Effector CD4-positive, alpha-beta T cell (primary cell): ENCODE measurements around the gene PEX11G.

ENCODE experiments used
- DNase-seq: peaks from one replicate; pipeline ENCODE4 v3.0.0-alpha.2; 2020

PEX11G gene

DNA sequence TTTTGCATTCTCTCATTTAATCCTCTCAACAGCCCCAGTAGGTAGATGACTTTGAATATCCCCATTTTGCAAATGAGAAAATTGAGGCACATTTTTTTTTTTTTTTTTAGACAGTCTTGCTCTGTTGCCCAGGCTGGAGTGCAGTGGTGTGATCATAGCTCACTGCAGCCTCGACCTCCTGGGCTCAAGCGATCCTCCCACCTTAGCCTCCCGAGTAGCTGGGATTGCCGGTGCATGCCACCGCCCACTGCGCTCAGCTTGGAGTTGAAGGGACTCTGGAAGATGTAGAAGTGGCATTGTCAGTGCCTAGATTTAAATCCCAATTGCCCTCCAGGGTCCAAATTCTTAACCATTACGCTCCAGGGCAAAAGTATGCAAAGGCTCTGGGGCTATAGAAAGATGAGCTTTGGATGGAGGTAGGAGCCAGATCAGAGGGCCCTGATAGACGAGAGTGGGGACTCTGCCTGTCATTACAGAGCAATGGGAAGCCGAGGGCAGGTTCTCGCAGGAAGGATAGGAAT, 32.8 kb upstream of the PEX11G start:
- DNase-seq, result no peak

DNA sequence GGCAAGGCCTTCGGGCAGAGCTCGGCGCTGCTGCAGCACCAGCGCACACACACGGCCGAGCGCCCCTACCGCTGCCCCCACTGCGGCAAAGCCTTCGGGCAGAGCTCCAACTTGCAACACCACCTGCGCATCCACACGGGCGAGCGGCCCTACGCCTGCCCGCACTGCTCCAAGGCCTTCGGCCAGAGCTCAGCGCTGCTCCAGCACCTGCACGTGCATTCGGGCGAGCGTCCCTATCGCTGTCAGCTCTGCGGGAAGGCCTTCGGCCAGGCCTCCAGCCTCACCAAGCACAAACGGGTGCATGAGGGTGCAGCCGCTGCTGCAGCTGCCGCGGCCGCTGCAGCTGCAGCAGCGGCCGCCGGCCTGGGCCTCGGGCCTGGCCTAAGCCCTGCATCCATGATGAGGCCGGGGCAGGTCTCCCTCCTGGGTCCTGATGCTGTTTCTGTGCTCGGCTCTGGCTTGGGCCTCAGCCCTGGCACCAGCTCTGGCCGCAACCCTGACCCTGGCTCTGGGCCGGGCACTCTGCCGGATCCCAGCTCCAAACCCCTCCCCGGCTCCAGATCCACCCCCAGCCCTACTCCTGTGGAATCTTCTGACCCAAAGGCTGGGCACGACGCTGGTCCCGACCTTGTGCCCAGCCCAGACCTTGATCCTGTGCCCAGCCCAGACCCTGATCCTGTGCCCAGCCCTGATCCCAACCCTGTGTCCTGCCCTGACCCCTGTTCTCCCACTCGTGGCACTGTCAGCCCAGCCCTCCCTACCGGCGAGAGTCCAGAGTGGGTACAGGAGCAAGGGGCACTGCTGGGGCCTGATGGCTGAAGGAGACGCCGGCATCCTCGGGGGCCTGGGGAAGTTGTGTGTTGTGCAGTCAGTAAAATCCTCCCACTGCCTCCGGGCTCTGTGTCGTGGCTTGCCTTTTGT, 31.6 kb upstream of the PEX11G start:
- no peak for DNase-seq

DNA sequence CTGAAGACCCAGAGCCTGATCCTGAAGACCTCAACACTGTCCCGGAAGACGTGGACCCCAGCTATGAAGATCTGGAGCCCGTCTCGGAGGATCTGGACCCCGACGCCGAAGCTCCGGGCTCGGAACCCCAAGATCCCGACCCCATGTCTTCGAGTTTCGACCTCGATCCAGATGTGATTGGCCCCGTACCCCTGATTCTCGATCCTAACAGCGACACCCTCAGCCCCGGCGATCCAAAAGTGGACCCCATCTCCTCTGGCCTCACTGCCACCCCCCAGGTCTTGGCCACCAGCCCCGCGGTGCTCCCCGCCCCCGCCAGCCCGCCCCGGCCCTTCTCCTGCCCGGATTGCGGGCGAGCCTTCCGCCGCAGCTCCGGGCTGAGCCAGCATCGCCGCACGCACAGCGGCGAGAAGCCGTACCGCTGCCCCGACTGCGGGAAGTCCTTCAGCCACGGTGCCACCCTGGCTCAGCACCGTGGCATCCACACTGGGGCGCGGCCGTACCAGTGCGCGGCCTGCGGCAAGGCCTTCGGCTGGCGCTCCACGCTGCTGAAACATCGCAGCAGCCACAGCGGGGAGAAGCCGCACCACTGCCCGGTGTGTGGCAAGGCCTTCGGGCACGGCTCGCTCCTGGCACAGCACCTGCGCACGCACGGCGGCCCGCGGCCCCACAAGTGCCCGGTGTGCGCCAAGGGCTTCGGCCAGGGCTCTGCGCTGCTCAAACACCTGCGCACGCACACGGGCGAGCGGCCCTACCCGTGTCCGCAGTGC, 30.7 kb upstream of the PEX11G start:
- no peak for DNase-seq

DNA sequence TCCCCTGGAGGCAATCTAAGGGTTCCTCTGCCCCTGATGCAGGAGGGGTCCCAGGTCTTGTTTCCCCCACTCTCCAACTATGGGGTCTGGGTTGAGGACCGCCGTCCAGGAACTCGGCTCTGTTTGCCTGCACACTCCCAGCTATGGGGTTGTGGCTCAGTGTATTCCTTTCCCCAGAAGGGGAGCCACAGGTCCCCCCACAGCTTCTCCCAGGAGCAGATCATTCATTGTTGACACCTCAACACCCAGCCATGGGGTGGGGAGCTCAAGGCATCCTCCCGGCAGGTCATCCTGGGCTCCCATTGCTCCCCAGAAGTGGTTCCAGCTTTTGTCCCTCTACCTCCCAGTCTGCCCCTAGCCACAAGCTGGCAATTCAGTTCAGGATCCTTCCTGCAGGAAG, 28.0 kb upstream of the PEX11G start:
- no peak for DNase-seq

DNA sequence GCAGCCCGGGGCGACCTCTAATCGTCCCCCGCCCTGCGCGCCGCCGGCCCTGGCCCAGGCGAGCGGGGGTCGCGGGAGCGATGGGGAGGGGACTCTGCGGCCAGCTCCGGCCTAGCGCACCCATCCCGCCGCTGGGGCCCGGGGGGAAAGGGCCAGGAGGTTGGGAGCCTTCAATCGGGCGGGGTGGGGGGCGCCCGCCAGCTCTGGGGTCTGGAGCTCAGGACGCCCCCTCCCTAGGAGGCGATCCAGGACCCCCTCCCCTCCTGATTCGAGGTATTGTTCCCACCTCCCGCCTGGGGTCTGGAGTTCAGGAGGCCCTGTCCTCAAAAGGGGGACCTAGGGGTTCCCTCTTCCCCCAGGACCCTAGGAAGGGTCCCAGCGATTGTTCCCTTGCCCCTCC, 27.5 kb upstream of the PEX11G start:
- DNase-seq, result no peak

DNA sequence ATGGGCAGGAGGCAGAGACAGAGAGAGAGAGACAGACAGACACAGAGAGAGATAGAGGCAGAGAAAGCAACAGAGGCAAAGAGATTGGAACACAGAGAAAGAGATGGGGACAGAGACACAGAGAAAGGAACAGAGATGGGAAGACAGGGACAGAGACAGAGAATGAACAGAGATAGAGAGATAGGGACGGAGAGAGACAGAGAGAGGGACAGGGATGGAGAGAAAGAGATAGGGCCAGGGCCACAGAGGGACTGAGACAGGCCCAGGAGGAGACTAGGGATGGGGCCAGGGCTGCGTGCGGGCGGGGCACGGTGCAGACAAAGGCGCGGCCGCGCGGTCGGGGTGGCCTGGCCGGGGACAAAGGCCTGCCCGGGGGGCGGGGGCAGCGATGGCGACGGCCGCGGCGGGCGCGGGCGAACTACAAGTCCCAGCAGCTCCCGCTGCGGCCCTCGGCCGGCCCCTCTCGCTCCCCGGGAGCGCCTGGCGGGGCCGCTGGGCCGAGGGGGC, 26.9 kb upstream of the PEX11G start, which contains the start of gene ZNF358:
TSS of gene ZNF358 (plus strand) at position 459 of the 507 bp plus-strand sequence. CDS start 3,140 bp downstream, outside the sequence.
- DNase-seq, result no peak

DNA sequence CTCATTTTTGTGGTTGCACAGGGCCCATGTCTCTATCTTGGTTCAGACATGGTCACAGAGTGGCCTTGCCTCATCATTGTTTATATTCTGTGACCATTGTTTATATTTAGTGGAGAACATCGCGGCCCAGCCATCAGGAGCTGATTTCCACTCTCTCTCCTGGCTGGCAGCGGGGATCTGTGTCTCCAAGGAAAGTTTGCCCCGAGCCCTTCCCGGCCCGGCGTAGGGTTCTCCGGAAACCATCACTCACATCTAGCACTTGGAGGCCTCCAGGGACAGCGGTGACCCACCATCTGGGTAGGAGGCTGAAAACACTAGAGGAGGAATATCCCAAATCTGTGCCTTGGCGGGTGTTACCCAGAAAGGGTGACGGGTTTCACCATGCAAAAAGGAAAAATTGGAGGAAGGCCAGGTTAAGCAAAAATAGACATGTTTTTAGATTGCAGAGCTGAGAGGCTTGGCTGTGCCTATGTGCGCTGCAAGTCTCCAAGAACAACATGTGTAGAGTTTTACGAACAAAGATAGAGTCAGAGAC, 26.3 kb upstream of the PEX11G start:
- no peak for DNase-seq

DNA sequence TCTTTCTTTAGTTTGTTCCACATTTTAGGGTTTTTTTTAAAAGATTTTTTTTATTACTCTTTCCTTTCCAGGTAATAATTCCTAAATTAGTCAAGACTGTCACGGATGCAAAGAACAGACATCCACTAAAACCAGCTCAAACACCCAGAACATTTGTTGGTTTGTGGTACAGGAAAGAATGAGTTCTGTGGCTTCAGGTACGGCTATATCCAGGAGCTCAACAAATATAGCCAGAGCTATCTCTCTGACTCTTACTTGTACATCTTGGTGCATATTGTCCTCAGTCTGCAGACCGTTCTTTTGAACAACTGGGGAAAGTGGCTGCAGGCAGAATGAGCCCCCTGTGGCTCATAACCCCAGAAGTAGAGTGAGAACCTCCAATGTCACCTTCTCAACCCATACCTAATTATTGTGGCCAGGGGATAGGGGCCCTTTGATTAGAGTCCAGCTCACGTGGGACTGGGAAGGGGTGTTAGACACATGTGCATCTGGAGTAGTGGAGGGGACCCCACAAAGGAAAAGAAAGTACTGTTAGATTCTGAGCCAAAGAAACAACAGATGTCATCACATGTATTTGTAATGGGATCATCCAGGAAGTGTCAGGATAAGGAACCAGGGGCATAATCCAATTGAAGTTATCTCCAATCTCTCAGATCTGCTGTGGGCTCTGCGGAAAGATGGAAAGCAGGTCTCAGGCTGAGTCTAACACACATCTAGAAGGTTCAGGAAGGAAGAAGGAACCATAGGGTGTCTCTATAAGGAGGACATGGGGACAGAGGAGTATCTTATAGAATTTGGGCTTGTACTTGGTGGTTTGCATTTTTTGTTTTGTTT, 25.2 kb upstream of the PEX11G start:
- DNase-seq, result no peak

DNA sequence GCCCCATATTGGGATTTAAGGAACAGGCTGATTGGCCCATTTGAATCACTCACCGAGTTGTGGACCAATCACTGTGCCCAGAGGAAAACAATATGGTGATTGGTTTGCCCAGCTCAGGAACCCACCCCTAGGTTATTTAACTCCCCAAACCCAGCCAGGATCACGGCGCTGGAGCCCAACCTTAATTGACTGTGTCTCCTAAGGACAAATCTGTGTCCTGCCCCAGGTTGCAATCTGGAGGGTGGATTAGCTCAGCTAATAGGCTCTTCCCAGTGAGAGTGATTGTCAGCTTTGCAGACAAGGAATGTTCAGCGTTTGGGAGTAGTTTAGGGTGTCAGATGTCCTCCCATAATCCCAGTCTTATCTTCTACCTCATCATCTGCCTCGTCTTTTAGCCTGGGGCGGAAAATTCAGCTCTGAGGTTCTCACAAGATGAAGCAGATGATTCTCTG, 23.6 kb upstream of the PEX11G start:
- DNase-seq, result no peak

DNA sequence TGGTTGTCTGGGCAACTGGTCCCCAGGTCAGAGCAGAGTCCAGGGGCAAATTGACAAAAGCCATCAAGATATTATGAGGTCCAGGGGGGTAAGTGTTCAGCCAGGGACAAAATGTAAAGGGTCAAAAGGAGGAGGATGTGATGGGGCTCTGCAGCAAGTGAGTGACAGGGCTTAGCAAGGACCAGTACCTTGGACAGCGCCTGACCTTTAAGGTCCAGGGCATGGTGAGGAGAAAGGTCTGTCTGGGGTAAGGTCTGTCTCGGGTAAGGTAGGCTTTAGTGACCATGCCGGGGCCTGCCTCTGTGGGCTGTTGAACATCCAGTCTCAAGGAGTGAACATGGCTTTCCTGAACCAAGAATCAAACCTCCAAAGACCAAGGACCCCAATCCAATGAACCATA, 20.8 kb upstream of the PEX11G start:
- DNase-seq, result no peak

DNA sequence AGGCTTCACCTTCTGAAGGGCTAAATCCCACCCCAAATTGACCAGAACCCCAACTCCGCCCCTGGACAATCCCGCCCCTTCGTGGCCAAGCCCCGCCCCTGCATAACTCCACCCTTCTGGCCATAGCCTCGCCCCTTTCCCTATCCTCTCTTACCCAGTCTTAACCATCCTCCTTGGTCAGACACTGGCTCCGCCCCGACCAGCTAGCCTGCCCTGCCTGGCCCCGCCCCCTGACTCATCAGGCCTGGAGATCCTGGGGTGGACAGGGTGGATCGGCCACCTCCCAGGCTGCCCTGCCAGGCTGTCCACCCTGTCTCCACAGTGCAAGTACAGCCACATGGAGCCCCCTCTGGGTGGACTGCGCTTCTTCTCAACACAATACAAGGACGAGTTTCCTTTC, 19.0 kb upstream of the PEX11G start:
- no peak for DNase-seq

DNA sequence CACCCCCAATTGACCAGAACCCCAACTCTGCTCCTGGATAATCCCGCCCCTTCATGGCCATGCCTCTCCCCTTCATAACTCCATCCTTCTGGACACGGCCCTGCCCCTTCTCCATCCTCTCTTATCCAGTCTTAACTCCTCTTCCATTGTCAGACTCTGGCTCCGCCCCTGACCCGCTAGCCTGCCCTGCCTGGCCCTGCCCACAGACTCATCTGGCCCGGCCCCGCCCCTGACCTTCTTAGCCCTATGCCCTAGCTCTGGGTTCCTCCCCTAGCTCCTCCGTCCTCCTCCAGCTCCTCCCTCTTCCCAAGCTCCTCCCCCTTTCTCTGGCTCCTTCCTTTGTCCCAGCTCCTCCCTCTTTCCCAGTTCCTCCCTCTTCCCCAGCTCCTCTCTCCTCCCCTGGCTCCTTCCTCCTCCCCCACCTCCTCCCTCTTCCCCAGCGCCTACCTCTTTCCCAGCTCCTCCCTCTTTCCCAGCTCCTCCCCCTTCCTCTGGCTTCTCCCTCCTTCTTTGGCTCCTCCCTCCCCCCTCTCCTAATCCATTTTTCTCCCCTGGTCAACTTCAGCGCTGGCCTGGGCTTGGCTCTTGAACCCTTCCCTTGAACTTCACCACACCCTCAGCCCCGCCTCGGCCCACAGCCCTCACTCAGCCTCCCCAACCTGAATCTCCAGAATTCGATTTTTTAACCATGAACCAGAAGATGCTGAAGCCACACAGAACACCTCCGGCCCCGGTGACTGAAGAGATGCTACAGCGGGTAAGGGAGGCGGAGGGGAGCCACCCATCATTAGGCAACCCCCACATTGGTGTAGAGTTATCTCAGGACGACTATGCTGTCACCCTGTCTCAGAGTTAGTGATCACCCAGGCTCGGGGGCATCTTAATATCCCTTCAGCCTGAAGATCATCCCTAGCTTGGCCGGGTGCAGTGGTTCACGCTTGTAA, 17.8 kb upstream of the PEX11G start:
- DNase-seq, result no peak

DNA sequence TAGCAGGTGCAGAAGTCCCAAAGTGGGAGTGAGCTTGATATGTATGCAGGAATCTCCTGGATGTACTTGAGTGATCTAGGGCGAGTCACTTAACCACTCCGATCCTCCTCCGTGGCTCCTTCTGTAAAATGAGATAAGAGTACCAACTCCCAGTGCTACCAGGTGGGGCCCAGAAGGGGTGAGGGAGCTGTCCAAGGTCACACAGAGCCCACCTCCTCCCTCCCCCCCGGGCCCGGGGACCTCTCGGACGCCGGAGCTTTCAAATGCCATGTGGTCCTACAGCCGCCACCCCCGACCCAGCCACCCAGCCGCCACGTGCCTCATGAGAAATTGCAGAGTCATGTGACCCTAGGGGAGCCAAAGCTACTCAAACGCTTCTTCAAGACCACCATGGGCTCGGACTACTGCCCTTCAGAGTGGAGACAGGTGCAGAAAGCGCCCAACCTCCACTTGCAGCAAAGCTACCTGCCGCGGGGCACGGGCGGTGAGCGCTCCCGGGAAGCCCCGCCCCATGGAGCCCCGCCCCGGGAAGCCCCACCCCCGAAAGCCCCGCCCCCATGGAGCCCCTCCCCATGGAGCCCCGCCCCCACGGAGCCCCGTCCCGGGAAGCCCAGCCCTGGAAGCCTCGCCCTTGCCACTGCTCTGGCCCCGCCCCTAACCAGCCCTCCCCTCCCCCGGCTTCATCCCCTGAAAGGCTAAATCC, 17.0 kb upstream of the PEX11G start:
- no peak for DNase-seq

DNA sequence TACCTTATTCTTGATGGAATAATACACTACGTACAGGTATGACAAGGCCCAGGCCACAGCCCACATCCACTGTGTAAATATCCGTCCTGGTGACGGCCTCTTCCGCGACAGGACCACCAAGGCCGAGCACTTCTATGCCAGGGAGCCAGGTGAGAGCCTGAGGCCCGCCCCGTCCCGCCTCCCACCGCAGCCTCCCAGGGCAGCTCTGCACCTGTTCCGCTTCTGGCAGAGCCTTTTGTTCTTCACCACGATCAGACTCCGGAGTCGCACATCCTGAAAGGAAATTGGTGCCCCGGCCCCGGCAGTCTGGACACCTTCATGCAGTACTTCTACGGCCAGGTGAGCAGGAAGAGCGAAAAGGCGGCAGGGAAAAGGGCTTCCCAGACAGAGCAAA, 16.4 kb upstream of the PEX11G start:
- DNase-seq, result no peak

DNA sequence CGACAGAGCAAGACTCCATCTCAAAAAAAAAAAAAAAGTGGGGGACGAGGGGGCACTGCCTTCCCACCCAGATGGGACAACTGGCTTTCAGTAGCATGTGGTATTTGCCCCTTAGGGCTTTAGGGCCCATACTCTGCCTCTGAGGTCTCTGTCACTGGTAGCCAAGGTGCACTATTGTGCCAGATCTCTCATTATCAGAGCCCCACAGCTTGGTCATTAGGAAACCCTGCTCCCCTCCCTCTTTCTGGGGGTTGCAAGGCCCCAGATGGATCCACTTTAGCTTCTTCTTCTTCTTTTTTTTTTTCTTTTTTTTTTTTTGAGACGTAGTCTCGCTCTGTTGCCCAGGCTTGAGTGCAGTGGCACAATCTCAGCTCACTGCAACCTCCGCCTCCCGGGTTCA, 15.8 kb upstream of the PEX11G start:
- no peak for DNase-seq

DNA sequence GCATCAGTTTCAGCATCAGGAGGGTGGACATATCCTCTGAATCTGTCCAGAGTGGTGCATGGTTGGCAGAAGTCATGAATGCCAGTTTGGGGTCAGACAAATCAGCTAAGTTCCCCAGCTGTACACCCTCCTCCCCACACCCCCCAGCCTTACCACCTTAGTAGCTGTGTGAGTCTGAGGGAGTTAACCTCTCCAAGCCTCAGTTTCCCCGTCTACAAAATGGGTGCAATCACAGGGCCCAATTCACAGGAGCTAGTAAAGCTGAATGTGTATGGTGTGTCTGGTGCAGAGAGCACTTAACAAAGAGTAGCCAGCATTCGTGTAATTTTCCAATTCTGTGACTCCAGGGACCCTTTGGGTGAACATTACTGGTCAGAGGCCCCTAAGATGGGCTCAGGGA, 13.7 kb upstream of the PEX11G start:
- no peak for DNase-seq

DNA sequence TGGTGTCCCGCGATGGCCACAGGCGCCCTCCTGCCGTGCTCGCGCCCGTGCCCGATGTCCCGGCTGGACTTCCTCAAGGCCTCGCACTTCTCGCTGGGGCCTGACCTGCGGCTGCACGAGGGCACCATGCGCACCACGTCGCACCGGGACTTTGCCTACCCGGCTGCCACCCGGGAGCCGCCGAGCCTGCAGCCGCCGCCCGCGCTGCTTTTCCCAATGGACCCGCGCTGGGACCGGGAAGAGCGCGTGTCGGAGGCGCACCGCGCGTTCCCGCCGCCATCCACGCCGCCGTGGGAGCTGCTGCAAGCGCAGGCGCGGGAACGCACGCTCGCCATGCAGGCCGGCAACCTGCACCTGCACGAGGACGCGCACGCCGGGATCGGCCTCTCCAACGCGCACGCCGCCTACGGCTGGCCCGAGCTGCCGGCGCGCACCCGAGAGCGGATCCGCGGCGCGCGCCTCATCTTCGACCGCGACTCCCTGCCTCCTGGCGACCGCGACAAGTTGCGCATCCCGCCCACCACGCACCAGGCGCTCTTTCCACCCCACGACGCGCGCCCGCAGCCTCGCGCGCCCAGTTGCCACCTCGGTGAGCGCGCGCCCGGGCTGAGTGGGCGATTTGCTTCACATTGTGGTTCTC, 12.1 kb upstream of the PEX11G start:
- no peak for DNase-seq

DNA sequence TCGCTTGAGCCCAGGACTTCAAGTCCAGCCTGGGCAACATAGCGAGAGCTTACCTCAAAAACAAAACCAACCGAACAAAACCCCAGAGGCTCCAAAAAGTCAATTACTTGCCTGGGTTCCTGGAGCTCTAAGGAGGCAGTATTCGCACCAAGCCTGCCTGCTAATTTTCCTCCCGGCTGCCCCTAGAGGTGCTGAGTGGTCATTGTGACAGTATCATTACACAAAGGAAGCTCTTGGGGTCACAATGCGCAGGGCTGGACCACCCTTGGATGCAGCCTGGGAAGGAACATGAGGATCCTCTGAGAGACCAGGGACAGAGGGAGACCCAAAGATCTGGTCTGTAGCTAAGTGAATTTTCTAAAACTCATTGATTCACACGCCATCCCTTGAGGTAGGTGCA, 8.5 kb upstream of the PEX11G start:
- DNase-seq, result no peak

DNA sequence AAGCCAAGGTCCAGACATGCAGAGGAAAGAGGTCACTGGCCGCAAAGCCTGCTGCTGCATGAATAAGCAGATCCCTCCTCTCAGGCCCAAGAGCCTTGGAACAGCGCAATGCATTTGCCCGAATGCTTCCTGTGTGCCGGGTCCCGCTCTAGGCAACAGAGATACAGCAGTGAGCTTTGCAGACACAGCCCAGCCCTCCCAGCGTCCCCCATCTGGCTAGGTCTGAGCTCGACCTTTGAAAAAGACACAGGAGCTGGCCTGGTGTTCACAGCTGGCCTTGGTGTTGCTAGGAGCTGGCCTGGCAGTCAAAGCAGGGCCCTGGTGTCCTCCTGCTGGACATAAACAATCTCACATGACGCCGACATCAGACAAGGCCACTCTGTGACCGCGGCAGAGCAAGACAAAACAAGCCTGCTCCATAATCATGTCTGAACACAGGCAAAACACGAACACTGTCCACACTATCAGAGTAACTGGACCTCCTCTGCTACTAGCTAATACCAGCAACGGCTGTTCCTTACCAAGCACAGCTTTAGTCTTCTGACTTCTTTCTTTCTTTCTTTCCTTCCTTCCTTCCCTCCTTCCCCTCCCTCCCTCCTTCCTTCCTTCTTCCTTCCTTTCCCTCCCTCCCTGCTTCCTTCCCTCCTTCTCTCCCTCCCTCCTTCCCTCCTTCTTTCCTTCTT, 5.7 kb upstream of the PEX11G start:
- no peak for DNase-seq
